ENCODE data around the gene KANK3.

DNA sequence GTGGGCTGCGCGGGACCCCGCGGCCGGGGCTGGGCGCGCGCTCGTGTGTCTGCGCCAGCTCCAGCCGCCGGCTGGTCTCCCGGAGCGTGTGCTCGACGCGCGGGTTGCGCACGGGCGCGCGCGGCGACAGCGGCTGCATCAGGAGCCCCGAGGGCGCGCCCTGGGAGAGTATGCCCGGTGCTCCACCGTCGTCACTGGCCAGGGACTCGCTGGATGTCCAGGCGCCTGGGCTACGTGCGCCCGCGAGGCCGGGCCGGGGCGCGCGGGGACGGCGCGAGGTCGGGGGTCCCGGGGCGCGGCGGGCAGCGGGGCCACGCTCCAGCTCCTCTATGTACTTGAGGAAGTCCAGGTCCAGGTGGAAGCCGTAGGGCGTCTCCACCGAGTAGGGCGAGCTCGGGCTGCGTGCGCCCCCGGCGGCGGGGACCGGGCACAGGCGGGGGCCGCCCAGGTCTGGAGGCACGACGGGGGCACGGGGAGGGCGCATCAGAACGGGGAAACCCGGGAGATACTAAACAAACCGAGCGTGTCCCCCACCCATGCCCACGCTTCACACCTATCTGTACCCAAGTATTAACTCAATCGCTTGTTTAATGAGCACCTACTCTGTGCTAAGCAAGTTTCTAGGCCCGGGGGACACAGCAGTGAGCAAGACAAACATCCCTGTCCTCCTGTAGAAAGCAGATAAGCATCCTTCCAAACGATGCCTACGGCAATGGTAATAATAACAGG is 7.6 kb downstream of the KANK3 start:
- TF ChIP-seq CTCF (IDR thresholded peaks at IDR 0.05) (peak in 1 of 2 donors; percentile 17), POLR2A (IDR thresholded peaks at IDR 0.05) (no peak)
